Neural cell (in vitro differentiated cells): ENCODE results near the gene GPR146.

Experiments used
- CTCF ChIP-seq: fragments of 450-650 bp; IDR thresholded peaks from 2 replicates; pipeline ENCODE4 v1.5.1; 2014; ENCODE audit warnings: antibody characterized with exemption, mild to moderate bottlenecking, moderate library complexity; ENCODE audit not compliant: poor library complexity, severe bottlenecking
- EZH2 ChIP-seq: fragments of 200-600, 300-800 bp; shearing (Covaris generic), sonication (generic); IDR thresholded peaks from 2 replicates; pipeline ENCODE4 v1.6.1; 2014; ENCODE audit warnings: antibody characterized with exemption, low read length, borderline replicate concordance, mild to moderate bottlenecking; ENCODE audit not compliant: insufficient read depth, poor library complexity, severe bottlenecking
- POLR2AphosphoS5 ChIP-seq: IDR thresholded peaks from 2 replicates; pipeline ENCODE4 v1.6.1; 2012
- REST ChIP-seq: IDR thresholded peaks from 2 replicates; pipeline ENCODE4 v1.6.1; 2012; ENCODE audit warnings: borderline replicate concordance

- TF ChIP-seq CTCF (peak; percentile 56), EZH2 (no peak), POLR2AphosphoS5 (no peak), REST (no peak)
These were observed 42.5 kb downstream of the GPR146 start for GRCh38 chr7:1086588-1087464.
